Measurements from ENCODE around the gene NELFB.

Gene NELFB

DNA sequence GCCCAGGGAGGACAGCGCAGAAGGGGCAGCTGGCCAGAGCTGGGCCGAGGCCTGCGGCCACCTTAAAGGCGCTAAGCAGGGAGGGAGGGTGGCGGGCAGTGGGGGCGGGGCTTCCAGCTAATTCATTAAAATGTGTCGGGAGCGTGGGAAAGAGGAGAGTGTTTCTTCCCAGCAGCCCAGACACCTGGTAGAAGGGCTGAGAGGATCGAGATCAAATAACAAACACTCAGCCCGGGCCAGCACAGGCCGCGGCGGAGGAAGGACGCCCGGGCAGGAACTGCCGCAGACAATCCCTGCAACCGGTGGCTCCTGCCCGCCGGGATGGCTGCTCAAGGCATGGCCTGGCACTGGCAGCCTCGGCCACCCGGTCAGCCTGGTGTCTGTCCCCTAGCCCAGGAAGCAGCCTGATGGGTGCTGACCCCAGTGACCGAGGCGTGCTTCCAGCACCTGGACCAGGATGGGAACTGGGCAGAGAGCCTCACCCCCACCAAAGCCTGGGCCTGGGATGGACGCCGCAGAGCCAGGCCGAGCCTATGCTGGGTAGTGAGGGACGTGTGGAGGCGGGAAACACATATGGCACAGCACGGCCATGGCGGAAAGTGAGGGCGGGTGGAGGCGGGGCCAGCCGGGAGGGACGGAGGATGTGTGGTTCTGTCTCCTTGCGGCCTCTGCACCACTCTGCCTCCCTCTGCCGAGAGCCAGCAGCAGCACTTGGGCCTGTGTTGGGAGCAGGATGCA lies 50.1 kb downstream of the NELFB start:
- no peak for DNase-seq

DNA sequence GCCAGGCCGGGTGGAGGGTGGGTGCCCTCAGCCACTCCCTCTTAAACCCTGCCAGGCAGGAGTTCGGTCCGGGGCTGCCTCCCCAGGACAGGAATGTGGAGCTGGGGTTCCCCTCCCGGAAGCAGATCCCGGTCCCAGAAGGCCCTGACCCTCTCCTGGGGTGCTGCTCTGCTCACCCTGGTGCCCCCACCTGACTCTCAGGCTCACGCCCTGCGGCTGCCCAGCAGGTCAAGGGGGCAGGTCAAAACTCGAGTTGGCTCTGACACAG lies 50.6 kb downstream of the NELFB start:
- no peak for DNase-seq

DNA sequence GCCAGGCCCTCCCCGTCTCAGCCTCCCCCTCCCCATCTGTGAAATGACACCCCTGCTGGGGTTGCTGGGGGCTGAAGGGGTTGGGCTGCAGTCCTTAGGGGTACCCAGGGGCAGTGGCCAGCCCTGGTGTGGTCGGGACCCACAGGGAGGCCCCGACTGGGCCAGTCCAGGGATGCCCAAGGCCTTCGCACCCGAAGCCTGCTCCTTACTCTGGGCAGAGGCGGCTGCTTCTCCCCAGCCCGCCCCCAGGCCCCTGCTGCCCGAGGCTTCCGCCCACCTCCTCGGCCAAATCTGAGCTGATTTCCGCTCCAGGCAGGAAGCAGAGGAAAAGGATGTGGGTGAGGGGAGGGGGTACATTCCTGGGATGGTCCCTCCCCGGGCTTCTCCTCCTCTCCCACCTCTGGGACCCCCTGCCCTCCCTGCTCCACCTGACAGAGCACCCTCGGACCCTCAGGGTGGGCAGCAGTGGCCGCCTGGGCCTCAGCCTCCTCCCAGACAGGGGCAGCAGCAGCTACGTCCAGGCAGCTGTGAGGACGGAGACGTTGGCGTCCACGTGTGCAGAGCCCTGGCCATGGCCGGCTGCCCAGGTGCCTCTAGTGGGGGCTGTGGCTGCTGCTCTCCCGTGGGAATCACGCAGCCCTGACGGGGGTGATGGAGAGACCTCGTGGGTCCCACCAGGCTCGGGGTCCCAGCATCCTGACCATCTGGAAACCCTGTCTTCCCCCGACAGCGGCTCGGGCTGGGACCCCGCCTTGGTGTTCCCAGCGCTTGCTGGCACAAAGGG lies 51.1 kb downstream of the NELFB start:
- DNase-seq, result no peak

DNA sequence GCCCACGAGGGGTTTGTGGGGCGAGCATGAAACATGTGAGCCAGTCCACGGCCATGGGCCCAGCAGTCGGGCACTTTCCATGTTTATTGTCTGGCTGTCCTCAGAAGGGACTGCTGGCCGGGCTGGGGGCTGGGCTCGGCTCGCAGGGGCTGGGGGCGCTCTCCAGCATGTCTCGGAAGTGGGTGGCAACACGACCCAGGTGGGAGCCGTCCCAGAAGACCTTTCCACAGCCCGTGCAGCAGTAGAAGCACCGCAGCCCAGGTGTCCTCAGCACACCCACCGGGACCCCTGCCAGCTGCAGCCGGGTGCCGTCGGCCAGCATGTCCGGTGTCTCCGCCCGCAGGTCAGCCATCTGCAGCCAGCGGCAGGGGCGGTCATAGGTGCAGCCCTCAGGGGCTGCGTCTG lies 51.7 kb downstream of the NELFB start:
- DNase-seq, result no peak

DNA sequence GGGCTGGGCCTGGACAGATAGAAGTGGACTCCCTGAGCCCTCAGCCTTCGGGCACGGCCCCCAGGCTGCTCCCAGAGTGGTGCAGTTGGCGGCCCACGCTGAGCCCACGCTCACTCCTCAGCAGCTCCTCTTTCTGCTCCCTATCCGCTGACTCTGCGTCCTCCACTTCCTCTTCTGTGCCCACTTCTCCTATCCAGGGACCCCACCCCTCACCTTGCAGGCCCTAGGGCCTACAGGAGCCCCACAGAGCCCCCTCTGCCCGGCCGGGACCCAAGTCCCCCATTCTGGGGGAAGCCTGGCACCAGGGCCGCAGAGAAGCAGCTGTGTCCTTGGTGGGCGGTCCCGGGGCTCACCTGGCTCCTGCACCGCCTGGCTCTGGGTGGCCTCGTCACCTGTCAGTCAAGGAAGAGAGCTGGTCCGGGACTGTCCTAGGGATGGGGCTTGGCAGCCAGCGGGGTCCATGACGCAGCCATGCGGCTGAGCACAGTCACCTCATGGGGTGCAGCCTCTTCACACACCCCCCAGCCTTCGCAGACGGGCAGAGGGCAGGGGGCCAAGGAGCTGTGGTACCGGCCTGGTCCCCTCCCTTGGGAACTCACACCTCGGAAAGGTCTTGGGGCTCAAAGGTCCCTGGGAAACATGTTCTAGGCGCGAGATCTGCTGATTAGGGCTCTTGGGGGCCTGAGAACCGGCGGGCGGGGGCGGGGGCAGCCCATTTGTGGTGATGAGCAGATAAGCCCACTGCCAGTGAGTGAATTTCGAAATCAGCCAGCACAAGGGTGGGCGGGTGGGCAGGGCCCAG lies 52.3 kb downstream of the NELFB start:
- DNase-seq, result no peak

DNA sequence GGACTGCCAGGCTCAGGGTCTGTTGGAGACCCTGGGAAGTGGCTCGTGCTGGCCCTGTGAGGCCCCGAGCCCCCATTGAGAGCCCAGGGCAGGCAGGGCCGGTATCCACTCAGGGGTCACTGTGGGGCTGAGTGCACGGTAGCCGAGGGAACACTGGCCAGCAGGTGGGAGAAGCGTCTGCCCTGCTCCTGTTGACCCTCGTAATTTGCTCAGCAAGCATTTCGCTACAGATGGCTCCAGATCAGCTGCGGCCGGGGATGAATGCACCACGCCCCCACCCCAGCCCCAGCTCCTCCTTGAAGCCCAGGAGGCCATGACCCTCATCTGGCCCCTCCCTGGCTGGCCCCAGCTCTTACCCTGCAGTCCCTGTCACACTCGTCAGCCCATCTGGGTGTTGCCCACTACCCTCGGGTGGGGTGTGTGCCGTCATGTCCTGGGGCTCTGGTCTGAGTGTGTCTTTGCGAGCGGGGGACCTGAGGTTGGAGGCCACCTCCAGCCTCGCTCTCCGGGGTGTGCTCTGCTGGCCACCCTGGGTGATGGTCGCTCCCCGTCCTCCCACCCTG lies 53.0 kb downstream of the NELFB start:
- no peak for DNase-seq

DNA sequence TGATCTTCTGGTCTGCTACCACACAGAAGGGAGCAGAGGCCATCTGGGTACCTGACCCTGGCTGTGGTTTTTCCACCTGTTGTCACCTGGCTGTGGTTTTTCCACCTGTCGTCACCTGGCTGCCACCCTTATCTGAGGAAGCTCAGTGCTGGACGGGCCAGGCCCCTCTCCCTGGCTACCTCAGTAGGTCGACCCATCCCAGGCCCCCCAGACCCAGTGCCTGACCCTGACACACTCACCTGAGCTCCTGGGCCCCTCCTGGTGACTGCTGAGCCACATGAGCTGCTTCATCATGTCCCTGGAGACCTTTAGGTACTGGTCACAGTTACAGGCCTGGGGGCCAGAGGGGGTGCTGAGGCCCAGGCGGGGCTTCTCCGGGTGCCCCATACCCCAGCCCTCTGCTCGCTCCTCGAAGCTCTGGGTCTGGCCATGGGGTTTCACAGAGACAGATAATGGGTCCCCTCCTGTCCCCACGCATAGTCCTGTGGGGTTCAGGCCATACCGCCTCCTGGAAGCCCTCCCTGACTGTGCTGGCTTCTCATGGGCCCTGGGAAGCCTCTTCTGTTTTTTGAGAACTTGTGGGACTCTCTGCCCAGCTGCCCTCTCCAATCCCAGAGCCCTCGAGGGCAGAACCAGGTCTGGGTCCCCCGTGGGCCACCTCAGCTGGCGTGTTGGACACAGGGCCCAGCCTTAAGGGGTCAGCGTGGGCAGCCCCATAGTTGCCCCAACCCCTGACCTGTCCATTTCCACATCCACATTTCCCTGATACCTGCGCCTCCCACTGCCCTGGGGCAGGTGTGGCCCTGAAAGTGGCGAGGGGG lies 54.5 kb downstream of the NELFB start:
- no peak for DNase-seq

DNA sequence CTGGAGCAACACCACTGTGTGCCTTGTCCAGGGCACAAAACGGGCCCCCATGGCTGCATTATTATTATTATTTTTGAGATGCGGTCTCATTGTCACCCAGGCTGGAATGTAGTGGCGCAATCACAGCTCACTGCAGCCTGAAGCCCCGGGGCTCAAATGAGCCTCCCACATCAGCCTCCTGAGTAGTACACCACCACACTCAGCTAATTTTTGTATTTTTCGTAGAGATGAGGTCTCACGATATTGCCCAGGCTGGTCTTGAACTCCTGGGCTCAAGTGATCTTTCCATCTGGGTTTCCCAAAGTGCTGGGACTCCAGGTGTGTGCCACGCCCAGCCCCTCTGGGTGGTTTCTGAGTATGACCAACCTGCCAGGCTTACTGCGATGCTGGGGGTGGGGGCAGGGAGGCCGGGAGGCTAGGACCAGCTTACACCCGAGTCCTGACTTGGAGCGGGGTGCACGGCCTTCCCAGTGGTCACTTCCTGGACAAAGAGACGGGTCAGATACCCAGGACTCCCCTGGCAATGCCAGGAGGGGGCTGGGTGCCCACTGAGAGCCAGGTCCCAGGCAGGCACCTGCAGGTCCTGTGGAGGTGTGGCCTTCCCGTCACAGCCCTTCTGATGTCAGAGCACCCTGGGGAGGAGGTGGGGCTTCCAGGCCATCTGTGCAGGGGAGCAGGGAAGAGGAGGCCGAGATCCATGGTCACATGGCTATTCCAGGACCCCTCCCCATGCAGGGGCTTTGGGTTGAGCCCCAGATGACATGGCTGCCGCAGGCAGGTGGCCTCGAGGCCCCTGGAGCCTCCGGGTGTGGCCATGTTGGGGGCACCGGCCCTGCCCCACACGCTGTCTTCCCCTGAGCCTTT lies 55.3 kb downstream of the NELFB start:
- DNase-seq, result no peak

DNA sequence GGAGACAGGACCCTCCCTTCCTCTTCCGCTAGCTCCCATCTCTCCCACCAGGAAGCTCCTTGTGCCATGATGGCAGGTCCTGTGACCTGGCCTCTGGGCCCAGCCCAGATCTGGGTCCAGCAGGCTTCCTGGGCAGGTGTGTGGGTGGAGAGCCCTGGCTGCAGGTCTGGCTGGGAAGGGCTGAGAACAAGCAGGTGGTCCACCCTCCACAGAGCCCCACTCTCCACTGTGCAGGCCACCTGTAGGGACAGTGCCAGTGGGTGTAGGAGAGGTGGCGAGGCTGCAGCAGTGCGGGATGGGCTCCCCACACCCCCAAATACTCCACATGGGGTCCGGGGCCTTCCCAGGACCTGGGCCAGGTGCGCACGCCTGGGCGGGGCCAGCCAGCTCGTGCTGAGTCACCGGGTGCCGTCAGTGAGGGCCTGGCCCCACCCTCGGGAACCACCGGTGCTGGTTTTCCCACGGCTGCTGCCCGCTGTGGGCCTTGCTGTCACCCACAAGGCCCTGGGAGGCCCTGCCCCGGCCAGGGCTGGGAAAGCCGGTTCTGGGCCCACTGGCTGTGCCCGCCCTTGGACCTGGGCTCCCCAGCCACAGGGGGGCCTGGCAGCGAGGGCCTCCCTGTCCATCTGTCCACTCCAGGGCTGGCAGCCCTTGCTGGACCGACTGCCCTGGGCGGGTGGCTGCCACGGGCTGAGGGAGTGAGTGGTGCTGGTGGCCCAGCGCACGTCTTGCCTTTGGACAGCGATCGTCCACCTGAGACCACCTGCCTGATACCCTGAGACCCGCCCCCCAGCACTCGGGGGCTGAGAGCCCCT lies 56.3 kb downstream of the NELFB start:
- no peak for DNase-seq

DNA sequence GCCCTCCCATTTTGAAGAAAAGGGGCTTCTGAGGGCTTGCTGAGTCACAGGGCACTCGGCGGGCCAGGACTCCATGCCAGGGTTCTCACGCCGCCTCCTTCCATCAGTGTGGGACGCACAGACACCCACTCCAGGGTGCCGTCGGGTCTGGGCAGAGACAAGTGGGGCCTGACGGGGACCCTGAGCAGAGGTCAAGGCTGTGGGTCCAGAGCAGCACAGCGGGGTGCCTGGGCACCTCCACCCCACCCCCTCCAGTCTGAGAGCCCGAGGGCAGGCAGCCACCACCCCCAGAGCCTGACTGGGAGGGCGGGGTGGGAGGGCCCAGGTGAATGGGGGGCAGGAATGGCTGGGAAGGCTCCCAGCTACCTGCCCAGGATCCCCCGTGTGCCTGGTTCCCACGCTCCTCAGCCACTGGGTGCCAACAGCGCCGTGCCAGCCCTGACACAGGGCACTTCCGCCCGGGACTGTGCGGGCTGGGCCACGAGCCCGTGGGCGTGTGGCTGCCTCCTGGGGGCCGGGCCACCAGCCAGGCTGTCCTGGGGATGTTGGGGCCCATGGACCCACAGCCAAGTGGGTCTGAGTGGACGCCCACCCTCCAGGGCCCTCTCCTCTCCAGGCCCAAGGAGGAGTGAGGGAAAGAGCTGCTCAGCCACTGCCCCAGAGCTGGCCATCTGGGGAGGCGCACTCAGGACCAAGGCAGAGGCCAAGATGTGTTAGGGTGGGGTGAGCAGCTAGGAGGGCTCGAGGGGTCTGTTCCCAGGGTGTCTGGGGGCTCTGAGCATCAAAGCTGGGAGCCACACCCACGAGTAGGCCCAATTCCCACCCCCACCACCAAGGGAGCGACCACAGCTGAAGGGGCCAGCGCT lies 57.1 kb downstream of the NELFB start:
- DNase-seq, result no peak

DNA sequence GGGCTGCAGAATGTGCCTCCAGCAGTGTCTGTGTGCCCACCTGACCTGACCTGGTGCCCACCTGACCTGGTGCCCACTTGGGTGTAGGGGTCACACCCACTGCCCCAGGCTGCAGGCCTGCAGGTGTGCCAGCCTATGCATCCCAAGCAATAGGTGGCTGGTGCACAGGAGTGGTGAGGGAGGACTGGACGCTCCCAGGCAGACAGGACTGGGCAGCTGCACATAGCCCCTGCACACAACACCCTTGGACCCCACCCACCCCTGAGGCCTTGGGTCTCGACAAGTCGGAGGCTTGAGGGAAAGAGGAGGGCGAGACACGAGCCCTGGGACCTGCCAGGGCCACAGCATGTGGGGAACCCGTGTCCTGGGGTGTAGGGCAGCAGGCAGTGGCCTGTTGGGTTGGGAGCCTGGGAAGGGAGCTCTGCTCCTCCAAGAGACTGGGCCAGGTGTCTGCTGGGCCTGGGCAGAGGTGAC lies 57.8 kb downstream of the NELFB start:
- no peak for DNase-seq

DNA sequence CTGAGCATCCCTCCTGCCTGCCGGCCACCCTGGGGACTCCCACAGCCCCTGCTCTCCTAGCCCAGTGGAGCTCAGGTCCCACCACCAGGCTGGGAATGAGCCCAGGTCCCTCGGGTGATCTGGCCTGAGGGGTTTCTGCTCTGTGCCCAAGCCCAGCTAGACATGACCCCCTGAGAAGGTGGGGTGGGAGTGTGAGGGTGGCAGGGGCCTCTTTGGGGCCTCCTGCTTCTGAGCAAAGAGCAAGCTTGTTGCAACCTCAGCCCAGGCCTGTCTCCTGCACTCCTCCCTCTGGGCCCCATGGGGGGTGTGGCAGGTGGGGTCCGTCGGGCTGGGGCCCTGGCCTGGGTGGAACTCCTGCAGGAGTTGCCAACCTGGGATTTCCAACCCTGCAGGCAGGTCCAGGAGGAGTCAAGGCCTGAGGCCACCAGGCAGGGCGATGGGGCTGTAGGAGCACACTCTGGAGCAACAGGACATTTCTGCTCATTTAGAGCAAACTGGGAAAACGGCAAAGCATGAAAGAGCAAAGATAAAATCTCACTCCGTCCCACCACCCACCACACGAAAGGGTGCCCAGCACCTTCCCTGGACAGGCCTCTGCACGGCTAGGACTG lies 58.3 kb downstream of the NELFB start:
- DNase-seq, result no peak

DNA sequence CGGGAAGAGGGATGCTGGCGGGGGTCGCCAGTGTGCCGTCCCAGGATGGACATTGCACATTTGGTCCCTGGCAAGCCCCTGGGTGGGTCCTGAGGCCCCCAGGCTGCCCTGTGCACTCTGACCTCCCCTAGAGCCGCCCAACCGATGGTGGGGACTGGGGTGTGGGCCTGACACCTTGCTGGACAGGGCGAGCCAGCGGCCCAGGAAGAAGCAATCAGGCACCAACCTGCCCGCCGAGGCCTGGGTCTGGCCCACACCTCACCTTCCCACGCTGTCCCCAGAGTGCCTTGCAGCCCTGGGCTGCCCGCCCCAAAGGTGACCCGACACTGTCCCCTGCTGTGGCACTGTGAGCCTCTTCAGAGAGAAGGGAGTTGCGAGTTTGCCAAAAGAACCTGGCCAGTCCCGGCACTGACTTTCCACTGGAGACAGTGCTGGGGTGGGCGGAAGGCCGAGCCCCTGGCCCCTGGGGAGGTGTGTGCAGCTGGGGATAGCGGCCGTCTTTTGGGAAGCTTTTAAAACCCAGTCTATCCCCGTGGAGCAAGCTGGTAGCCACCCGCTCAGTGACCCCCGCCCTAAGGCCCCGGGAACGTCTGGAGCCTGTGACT lies 58.9 kb downstream of the NELFB start:
- no peak for DNase-seq

DNA sequence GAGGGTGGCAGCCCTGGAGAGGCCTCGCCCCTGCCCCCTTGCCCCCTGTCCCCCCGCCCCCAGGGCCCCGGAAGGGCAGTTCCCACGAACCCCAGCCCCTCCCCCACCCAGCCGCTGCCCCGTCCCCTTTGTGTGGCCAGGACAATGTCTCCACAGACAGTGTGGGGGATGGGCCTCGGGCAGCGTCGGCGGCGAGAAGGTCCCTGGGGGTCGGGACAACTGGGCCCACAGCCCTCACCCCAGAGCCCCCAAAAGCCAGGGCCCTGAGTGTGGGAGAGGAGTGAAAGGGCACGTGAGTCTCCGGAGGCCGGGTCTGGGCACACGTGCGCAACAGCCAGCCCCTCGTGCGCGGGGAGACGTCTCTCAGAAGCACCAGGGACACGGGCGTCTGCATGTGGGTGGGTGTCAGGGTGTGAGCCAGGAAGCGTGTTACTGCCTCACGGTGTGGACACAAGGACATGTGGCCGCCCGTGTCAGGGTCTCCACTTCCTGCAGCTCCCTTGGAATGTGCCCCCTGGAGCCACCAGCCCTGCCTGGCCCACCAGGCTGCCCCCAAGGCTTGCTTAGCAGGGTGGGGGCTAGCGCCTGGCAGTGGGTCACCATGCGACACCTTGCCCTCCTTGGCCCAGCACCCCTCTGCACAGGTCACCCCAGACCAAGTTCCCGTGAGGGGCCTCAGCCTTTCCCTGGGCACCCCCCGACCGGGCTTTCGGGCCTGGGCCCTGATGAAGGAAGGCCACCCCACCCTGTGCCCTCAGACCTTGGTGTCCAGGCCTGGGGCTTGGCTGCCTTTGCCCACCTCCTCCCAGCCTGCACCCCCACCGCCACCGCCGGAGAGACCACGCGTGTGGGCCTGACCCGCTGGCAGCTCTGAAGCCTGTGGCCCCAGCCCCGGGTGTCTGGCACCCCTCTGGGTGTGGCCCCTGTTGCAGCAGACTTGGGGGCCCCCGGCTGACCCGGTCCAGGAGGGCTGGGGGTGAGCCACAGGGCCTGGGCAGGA lies 59.7 kb downstream of the NELFB start:
- no peak for DNase-seq

DNA sequence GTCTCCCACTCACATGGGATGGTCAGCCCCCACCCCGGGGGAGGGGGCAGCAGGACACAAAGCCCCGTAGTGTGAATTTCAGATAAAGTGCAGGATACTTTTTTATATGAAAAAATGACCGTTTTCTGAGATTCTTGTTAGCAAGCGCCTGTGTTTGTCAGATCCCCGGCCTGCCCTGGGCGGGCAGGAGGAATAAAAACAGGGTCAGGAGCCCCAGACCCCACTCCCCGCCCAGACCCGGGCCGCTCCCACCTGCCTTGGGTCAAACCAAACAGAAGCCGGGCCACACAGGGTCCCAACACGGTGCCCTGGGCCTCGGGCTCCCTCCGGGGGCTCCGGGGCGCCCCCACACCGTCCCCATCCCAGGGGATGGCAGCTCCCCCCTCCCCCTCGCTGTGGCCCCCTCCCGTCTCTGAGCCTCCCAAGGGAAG lies 60.5 kb downstream of the NELFB start:
- no peak for DNase-seq

DNA sequence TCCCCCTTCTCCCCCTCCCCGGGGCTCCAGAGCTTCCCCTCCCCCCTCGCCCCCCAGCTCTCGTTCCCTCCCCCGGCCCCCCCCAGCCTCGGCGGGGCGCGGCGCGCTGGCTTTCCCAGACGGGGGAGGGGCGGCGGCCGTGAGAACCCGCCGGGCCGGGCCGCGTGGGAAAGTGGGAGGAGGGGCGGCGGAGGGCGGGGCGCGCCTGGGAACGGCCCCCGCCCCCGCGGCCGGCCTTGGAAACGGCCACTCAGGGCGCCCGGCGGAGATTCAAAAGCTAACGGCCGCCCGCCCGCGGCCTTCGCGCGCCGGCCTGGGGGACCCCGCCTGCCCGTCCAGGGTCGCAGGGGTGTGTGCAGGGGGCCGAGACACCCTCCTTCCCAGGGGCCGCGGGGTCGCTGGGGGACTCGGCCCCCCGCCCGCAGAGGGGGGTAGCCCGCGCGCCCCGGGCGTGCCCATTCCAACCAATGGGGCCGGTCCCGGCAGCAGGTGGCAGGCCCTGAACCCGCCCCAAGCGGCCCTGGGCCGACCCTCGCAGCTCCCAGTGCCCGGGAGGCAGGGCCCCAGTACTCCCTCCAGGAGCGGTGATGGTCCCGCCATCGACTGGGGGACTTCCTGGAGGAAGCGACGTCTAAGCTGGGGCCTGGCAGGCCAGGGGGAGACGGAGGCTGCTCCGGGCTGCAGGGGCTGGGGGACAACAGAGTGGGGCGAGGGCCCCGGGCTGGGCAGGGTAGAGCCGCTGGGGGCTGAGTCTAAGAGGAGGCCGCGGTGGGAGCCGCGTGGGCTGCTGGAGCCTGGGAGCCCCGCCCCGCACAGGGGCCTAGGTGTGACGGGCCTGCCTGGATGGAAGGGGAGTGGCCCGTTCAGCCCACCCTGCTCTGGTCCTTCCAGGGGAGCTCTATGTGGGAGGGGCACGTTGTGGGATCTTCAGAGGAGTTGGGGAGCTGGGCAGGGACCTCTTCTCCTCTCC lies 61.2 kb downstream of the NELFB start:
- no peak for DNase-seq
